Bronchial epithelial cell (primary cell): Measurements from ENCODE around the gene SLC35G2. TPM values are rescaled to one million over a fixed set of nuclear protein-coding genes. Genes with fewer than 3 reads are reported as not detected.
A peak's percentile ranks its signal among the peaks of the same experiment; 100 is the strongest.

ENCODE experiments used
- DNase-seq: peaks from one replicate; pipeline ENCODE4 v3.0.0-alpha.2; 2010; ENCODE audit warnings: low read depth
- FAIRE-seq: peaks from 2 replicates; lab custom pipeline; 2011; peaks lifted over from hg19 to GRCh38; lab: Jason Lieb, UNC
- H3K27me3 ChIP-seq: 2 replicates; pipeline ENCODE4 v1.5.1; 2011; ENCODE audit warnings: low read length; ENCODE audit not compliant: control insufficient read depth, insufficient read depth
- H3K36me3 ChIP-seq: 2 replicates; pipeline ENCODE4 v1.5.1; 2011; ENCODE audit warnings: low read length; ENCODE audit not compliant: control insufficient read depth, insufficient read depth
- H3K4me3 ChIP-seq: 2 replicates; pipeline ENCODE4 v1.5.1; 2011; ENCODE audit warnings: mild to moderate bottlenecking, low read depth, low read length, control low read depth
- total RNA-seq: library from RNA; depleted of rRNA; stranded (reverse); fragments of >200 nt; gene quantifications from 2 replicates; pipeline ENCODE4 v1.2.1, GENCODE V29; 2014
- TF ChIP-seq, protein P1 (sequence below): IDR thresholded peaks from 2 replicates; pipeline ENCODE4 v1.5.1; 2011; ENCODE audit warnings: mild to moderate bottlenecking, moderate library complexity, low read length, control low read depth, inconsistent platforms; ENCODE audit not compliant: insufficient read depth, severe bottlenecking

Gene SLC35G2
- total RNA-seq: 2.1 and 2.9 TPM in 2 replicates

- no peak for FAIRE-seq
- TF ChIP-seq, protein P1, sequence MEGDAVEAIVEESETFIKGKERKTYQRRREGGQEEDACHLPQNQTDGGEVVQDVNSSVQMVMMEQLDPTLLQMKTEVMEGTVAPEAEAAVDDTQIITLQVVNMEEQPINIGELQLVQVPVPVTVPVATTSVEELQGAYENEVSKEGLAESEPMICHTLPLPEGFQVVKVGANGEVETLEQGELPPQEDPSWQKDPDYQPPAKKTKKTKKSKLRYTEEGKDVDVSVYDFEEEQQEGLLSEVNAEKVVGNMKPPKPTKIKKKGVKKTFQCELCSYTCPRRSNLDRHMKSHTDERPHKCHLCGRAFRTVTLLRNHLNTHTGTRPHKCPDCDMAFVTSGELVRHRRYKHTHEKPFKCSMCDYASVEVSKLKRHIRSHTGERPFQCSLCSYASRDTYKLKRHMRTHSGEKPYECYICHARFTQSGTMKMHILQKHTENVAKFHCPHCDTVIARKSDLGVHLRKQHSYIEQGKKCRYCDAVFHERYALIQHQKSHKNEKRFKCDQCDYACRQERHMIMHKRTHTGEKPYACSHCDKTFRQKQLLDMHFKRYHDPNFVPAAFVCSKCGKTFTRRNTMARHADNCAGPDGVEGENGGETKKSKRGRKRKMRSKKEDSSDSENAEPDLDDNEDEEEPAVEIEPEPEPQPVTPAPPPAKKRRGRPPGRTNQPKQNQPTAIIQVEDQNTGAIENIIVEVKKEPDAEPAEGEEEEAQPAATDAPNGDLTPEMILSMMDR: no peak
- peak within 1 kb of the TSS; percentile 71 for H3K4me3 ChIP-seq
- no peak for DNase-seq
- no peaks in the 10 kb centered on the region for H3K36me3 ChIP-seq
- no peaks in the 10 kb centered on the region for H3K27me3 ChIP-seq
Observed at GRCh38 chr3:136818769-136819391, at the start of gene SLC35G2. SLC35G2 (plus strand) TSS chr3:136819126; CDS start chr3:136854461, 35,335 bp downstream.

- peak; percentile 68 for DNase-seq
- H3K36me3 ChIP-seq: no peaks in the 10 kb centered on the region
- TF ChIP-seq, protein P1: no peak
- FAIRE-seq: no peak
- no peaks in the 10 kb centered on the region for H3K27me3 ChIP-seq
- no peak overlapping the region for H3K4me3 ChIP-seq
Observed at GRCh38 chr3:136772709-136773108, 46.2 kb upstream of the SLC35G2 start.

GRCh38 chr3:136778865-136779264, 40.1 kb upstream of the SLC35G2 start:
- FAIRE-seq (no peak), DNase-seq (no peak)
- no peak overlapping the region for H3K4me3 ChIP-seq
- TF ChIP-seq, protein P1: no peak
- H3K27me3 ChIP-seq: no peaks in the 10 kb centered on the region
- H3K36me3 ChIP-seq: no peaks in the 10 kb centered on the region

DNA sequence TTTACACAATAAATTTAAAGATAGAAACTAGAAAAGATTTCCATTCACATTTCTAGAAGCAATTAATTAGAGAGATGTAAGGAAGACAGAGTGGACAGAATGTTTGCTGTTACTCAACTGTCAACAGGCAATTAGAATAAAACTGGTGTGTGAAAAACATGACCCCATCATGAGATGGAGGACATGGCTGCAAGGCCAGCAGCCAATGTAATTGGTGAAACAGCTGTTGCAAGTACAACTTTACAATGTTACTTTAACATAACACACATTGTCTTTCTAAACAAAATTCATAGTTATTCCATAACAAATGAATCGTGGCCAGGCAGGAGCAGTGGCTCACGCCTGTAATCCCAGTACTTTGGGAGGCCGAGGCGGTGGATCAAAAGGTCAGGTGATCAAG, 38.2 kb upstream of the SLC35G2 start:
- Histone ChIP-seq H3K4me3 (no peak overlapping the region), H3K36me3 (no peaks in the 10 kb centered on the region), H3K27me3 (no peaks in the 10 kb centered on the region)
- TF ChIP-seq, protein P1: no peak
- DNase-seq: no peak
- FAIRE-seq: no peak

DNA sequence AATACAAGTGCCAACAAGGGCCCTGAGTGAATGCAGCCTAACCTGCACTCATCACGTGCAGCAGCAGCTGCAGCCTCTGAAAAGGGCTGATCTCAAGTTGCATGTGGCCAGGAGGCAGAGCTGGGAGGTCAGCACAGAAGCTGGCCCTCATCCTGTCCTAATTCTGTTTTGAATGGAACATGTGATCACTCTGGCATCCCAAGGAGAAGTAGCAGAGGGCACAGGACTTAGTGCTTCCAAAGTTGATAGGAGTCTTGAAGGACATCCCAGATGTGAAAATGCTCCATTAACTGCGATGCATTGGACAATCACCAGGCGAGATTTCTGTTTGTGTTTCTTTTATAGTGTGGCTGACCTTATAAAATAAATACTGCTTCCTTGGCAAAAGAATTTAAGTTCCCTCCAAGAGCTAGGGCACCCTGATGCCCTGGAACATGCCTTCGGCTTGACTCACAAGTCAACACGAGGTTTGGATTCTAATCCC, 35.2 kb upstream of the SLC35G2 start:
- FAIRE-seq (no peak), DNase-seq (no peak)
- Histone ChIP-seq H3K4me3 (no peak overlapping the region), H3K36me3 (no peaks in the 10 kb centered on the region), H3K27me3 (no peaks in the 10 kb centered on the region)
- TF ChIP-seq, protein P1: no peak

DNA sequence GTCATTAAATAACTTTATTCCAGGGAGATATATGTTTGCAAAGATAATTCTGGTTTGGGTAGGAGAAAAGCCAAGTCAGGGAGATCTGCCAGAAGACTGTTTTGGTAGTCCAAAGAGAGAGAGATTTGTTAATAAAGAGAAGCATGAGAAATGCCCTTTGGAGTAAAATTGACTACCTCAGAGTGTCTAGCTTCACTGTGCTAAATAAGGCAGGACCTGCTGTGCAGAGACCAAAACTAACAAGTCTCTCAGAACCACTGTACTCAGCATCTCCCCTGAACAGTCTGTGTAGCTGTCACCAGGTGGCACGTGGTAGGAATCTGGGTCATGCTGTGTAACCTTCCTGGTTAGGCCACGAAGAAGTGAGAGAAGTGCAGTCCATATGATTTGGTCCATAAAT, 31.6 kb upstream of the SLC35G2 start:
- FAIRE-seq (no peak), DNase-seq (no peak)
- H3K36me3 ChIP-seq: no peaks in the 10 kb centered on the region
- H3K27me3 ChIP-seq: no peaks in the 10 kb centered on the region
- TF ChIP-seq, protein P1: no peak
- no peak overlapping the region for H3K4me3 ChIP-seq
